Tibial nerve (tissue), 4 donors: ENCODE results near the gene HNRNPLL.

Experiments used
- CTCF ChIP-seq, 5 experiments: fragments of 200-600 bp in 3 of 5; fragments of 450-650 bp in 2 of 5; sonication (generic) in 3 of 5; IDR thresholded peaks; one replicate each; pipeline ENCODE4 v1.5.1; 2016 to 2019; ENCODE audit warnings: antibody characterized with exemption in 5 of 5, mild to moderate bottlenecking in 3 of 5, moderate library complexity in 2 of 5
- EP300 ChIP-seq, 2 donors: sonication (generic); formaldehyde crosslinking; IDR thresholded peaks; one replicate each; pipeline ENCODE4 v1.6.1; 2017; ENCODE audit warnings: antibody characterized with exemption in 2 of 2, mild to moderate bottlenecking in 1 of 2
- POLR2A ChIP-seq, 2 donors: fragments of 450-650 bp; IDR thresholded peaks; one replicate each; pipeline ENCODE4 v1.6.1; 2017; ENCODE audit warnings: antibody characterized with exemption in 2 of 2, mild to moderate bottlenecking in 2 of 2, moderate library complexity in 2 of 2

GRCh38 chr2:38551746-38552145 is 51.0 kb downstream of the HNRNPLL start:
- TF ChIP-seq CTCF (IDR thresholded peaks at IDR 0.05) (no peak), POLR2A (IDR thresholded peaks at IDR 0.05) (no peak), EP300 (IDR thresholded peaks at IDR 0.05) (no peak)
